Ramos (cell line): ENCODE results near the gene SSBP4.

Experiments used
- in situ Hi-C: fragments of 300-500 bp; cut with MboI; formaldehyde crosslinking; loops from one replicate; pipeline ENCODE4 v1.14.3; 2022; ENCODE audit warnings: low sequenced_read_pairs; ENCODE audit not compliant: unreplicated experiment

SSBP4 gene

GRCh38 chr19:18460900-18461299 is 41.7 kb downstream of the SSBP4 start:
- in situ Hi-C loops = no loop called here

- in situ Hi-C loops = no loop called here
These were observed 42.3 kb downstream of the SSBP4 start for GRCh38 chr19:18461471-18461870.

- in situ Hi-C loops = no loop called here
These were observed 45.4 kb downstream of the SSBP4 start for GRCh38 chr19:18464646-18465045.

GRCh38 chr19:18465214-18465963 is 46.2 kb downstream of the SSBP4 start:
- in situ Hi-C loops = no loop called here

GRCh38 chr19:18465964-18466339 is 46.8 kb downstream of the SSBP4 start:
- in situ Hi-C loops = no loop called here

- in situ Hi-C loops = no loop called here
These were observed 47.2 kb downstream of the SSBP4 start for GRCh38 chr19:18466354-18466753.

- in situ Hi-C loops = no loop called here
These were observed 48.8 kb downstream of the SSBP4 start for GRCh38 chr19:18467978-18468377.

GRCh38 chr19:18468517-18468916 is 49.3 kb downstream of the SSBP4 start:
- in situ Hi-C loops = no loop called here

- in situ Hi-C loops = no loop called here
These were observed 50.1 kb downstream of the SSBP4 start for GRCh38 chr19:18469069-18469846.

- in situ Hi-C loops = no loop called here
These were observed 51.6 kb downstream of the SSBP4 start for GRCh38 chr19:18470787-18471186.

GRCh38 chr19:18473003-18473705 is 54.0 kb downstream of the SSBP4 start:
- in situ Hi-C loops = no loop called here

GRCh38 chr19:18473706-18474087 is 54.5 kb downstream of the SSBP4 start:
- in situ Hi-C loops = no loop called here

GRCh38 chr19:18474366-18474887 is 55.2 kb downstream of the SSBP4 start:
- in situ Hi-C loops = no loop called here

- in situ Hi-C loops = no loop called here
These were observed 55.8 kb downstream of the SSBP4 start for GRCh38 chr19:18475004-18475453.

- in situ Hi-C loops = no loop called here
These were observed 56.6 kb downstream of the SSBP4 start for GRCh38 chr19:18475762-18476331.

GRCh38 chr19:18476507-18477041 is 57.4 kb downstream of the SSBP4 start:
- in situ Hi-C loops = no loop called here

- in situ Hi-C loops = no loop called here
These were observed 58.0 kb downstream of the SSBP4 start for GRCh38 chr19:18477042-18477779.

GRCh38 chr19:18477974-18478373 is 58.8 kb downstream of the SSBP4 start:
- in situ Hi-C loops = no loop called here

GRCh38 chr19:18478545-18479311 is 59.5 kb downstream of the SSBP4 start:
- in situ Hi-C loops = no loop called here
